Measurements from ENCODE around the gene SLC7A6OS. TPM values are rescaled to one million over a fixed set of nuclear protein-coding genes. Genes with fewer than 3 reads are reported as not detected.

The SLC7A6OS gene
- total RNA-seq, 1 experiment from 2014 or later = 25.3 TPM

- POLR2A ChIA-PET (ENCODE audit: low non-redundant PET) = no interaction called here
Observed at GRCh38 chr16:68265078-68265920, 45.4 kb downstream of the SLC7A6OS start.

GRCh38 chr16:68264128-68265077, 46.3 kb downstream of the SLC7A6OS start, which contains the start of gene SLC7A6:
SLC7A6 (plus strand) TSS chr16:68264526; CDS start chr16:68274727, 10,201 bp downstream.
- Histone ChIP-seq H3K27me3 (replicated peaks; ENCODE audit: insufficient read depth, low read depth, low read length, poor library complexity) (no peaks in the 10 kb centered on the region), H3K9me3 (ENCODE audit: low read depth, low read length, poor library complexity, severe bottlenecking) (no peaks in the 10 kb centered on the region), H3K27ac (ENCODE audit: low read depth, low read length, poor library complexity, severe bottlenecking) (peak within 1 kb of the TSS; percentile 93), H3K36me3 (ENCODE audit: insufficient read depth, low read length, poor library complexity, severe bottlenecking) (no peaks in the 10 kb centered on the region), H3K4me3 (ENCODE audit: low read depth, low read length, poor library complexity, severe bottlenecking) (peak within 1 kb of the TSS; percentile 89), H3K4me1 (ENCODE audit: insufficient read depth, low read length, poor library complexity, severe bottlenecking) (peaks cover 11% of the 10 kb centered on the region)
- TF ChIP-seq CTCF (conservative IDR thresholded peaks at IDR 0.05; ENCODE audit: low read depth, low read length) (peak; percentile 79), EZH2 (IDR thresholded peaks at IDR 0.05; ENCODE audit: borderline replicate concordance, low read depth, low read length, poor library complexity, severe bottlenecking) (no peak)
- TSS peak; percentile 30 for BruUV-seq (replicated peaks)
- intact Hi-C loops (cut with micrococcal nuclease; ENCODE audit: unreplicated experiment) = loop anchor here (2.0 to 10.0 kb wide), 3 partner anchors 48 to 250 kb away; partner anchors contain the start of genes PRMT7 and SLC7A6OS
- peak; percentile 82 for DNase-seq (ENCODE audit: low spot score)
- CTCF ChIA-PET = interaction anchor here (0.6 to 2.1 kb wide), 10 partner anchors 15 to 243 kb away, joined by 3 to 7 read pairs (median 4); partner anchors contain the start of genes NFATC3, PRMT7 and SLC7A6OS
- POLR2A ChIA-PET (ENCODE audit: low non-redundant PET) = interaction anchor here (0.6 kb wide), 1 partner anchor 639 kb away, joined by 4 read pairs; no protein-coding TSS in a partner anchor

More at GRCh38 chr16:68265078-68265920, 45.4 kb downstream of the SLC7A6OS start:
- Histone ChIP-seq H3K36me3 (ENCODE audit: insufficient read depth, low read length, poor library complexity, severe bottlenecking) (no peaks in the 10 kb centered on the region), H3K27ac (ENCODE audit: low read depth, low read length, poor library complexity, severe bottlenecking) (peak overlapping the region; percentile 93), H3K4me3 (ENCODE audit: low read depth, low read length, poor library complexity, severe bottlenecking) (peak overlapping the region; percentile 89), H3K9me3 (ENCODE audit: low read depth, low read length, poor library complexity, severe bottlenecking) (no peaks in the 10 kb centered on the region), H3K4me1 (ENCODE audit: insufficient read depth, low read length, poor library complexity, severe bottlenecking) (peaks cover 11% of the 10 kb centered on the region), H3K27me3 (replicated peaks; ENCODE audit: insufficient read depth, low read depth, low read length, poor library complexity) (no peaks in the 10 kb centered on the region)
- CTCF ChIA-PET = interaction anchor here (2.1 kb wide), 1 partner anchor 46 kb away, joined by 7 read pairs; the partner anchor contains the start of genes PRMT7 and SLC7A6OS
- TF ChIP-seq CTCF (conservative IDR thresholded peaks at IDR 0.05; ENCODE audit: low read depth, low read length) = no peak
- TF ChIP-seq EZH2 (IDR thresholded peaks at IDR 0.05; ENCODE audit: borderline replicate concordance, low read depth, low read length, poor library complexity, severe bottlenecking) = no peak
- DNase-seq (ENCODE audit: low spot score) = peak; percentile 67
- BruUV-seq (replicated peaks) = no TSS peak
- intact Hi-C loops (cut with micrococcal nuclease; ENCODE audit: unreplicated experiment) = loop anchor here (2.0 to 10.0 kb wide), 2 partner anchors 64 to 250 kb away; no protein-coding TSS in a partner anchor
